Measurements from ENCODE around the gene UBE2L3. TPM values are rescaled to one million over a fixed set of nuclear protein-coding genes. Genes with fewer than 3 reads are reported as not detected.
"Not testable (repeated sequence)": the region's sequence is repeated elsewhere in the genome, so short reads cannot be mapped to it uniquely, and the experiment has no call there.

Gene UBE2L3
- total RNA-seq, 1 experiment from 2014 or later, result 61.0 TPM

- DNase-seq (ENCODE audit: low spot score), result no peak
Measured at GRCh38 chr22:21602579-21602978, 35.1 kb downstream of the UBE2L3 start.

- DNase-seq (ENCODE audit: low spot score), result no peak
Measured at GRCh38 chr22:21603973-21604372, 36.5 kb downstream of the UBE2L3 start.

- DNase-seq (ENCODE audit: low spot score), result no peak
Measured at GRCh38 chr22:21605887-21606564, 38.5 kb downstream of the UBE2L3 start.

GRCh38 chr22:21606775-21607174, 39.3 kb downstream of the UBE2L3 start:
- no peak for DNase-seq (ENCODE audit: low spot score)

GRCh38 chr22:21609556-21610157, 42.1 kb downstream of the UBE2L3 start:
- not testable (repeated sequence) for DNase-seq (ENCODE audit: low spot score)

- no peak for DNase-seq (ENCODE audit: low spot score)
Measured at GRCh38 chr22:21611210-21611977, 43.9 kb downstream of the UBE2L3 start.

- DNase-seq (ENCODE audit: low spot score), result no peak
Measured at GRCh38 chr22:21612858-21613257, 45.3 kb downstream of the UBE2L3 start.

GRCh38 chr22:21613553-21614233, 46.2 kb downstream of the UBE2L3 start:
- DNase-seq (ENCODE audit: low spot score), result no peak

- no peak for DNase-seq (ENCODE audit: low spot score)
Measured at GRCh38 chr22:21615731-21616130, 48.2 kb downstream of the UBE2L3 start.

GRCh38 chr22:21617337-21617736, 49.8 kb downstream of the UBE2L3 start:
- DNase-seq (ENCODE audit: low spot score), result not testable (repeated sequence)

GRCh38 chr22:21621025-21621424, 53.5 kb downstream of the UBE2L3 start:
- DNase-seq (ENCODE audit: low spot score), result no peak

- DNase-seq (ENCODE audit: low spot score), result no peak
Measured at GRCh38 chr22:21622011-21622918, 54.8 kb downstream of the UBE2L3 start.

- no peak for DNase-seq (ENCODE audit: low spot score)
Measured at GRCh38 chr22:21622919-21623647, 55.6 kb downstream of the UBE2L3 start.

- DNase-seq (ENCODE audit: low spot score), result no peak
Measured at GRCh38 chr22:21623648-21623970, 56.1 kb downstream of the UBE2L3 start.

GRCh38 chr22:21624120-21624879, 56.8 kb downstream of the UBE2L3 start:
- DNase-seq (ENCODE audit: low spot score), result no peak

GRCh38 chr22:21624880-21625791, 57.6 kb downstream of the UBE2L3 start:
- DNase-seq (ENCODE audit: low spot score), result no peak

- no peak for DNase-seq (ENCODE audit: low spot score)
Measured at GRCh38 chr22:21626073-21626734, 58.7 kb downstream of the UBE2L3 start.

GRCh38 chr22:21626735-21627469, 59.4 kb downstream of the UBE2L3 start:
- no peak for DNase-seq (ENCODE audit: low spot score)
